Measurements from ENCODE around the gene FCAMR.

FCAMR gene

GRCh38 chr1:206970446-206970845, at the start of gene FCAMR:
FCAMR (minus strand) TSS chr1:206970460; CDS start chr1:206970125, 335 bp downstream.
- no peak for DNase-seq

- no peak for DNase-seq
Measured at GRCh38 chr1:207019661-207020060, 49.4 kb upstream of the FCAMR start.

GRCh38 chr1:207019161-207019560, 48.9 kb upstream of the FCAMR start:
- DNase-seq: no peak

GRCh38 chr1:207018707-207019106, 48.4 kb upstream of the FCAMR start:
- no peak for DNase-seq

GRCh38 chr1:207017615-207018559, 47.6 kb upstream of the FCAMR start:
- no peak for DNase-seq

- DNase-seq: no peak
Measured at GRCh38 chr1:207015791-207016190, 45.5 kb upstream of the FCAMR start.

GRCh38 chr1:207014728-207015127, 44.5 kb upstream of the FCAMR start:
- no peak for DNase-seq

GRCh38 chr1:207013321-207014085, 43.2 kb upstream of the FCAMR start:
- DNase-seq: no peak

GRCh38 chr1:207010726-207011125, 40.5 kb upstream of the FCAMR start:
- no peak for DNase-seq

- no peak for DNase-seq
Measured at GRCh38 chr1:207009945-207010344, 39.7 kb upstream of the FCAMR start.

- no peak for DNase-seq
Measured at GRCh38 chr1:207009182-207009850, 39.1 kb upstream of the FCAMR start.

- no peak for DNase-seq
Measured at GRCh38 chr1:207007352-207008033, 37.2 kb upstream of the FCAMR start.

- DNase-seq: no peak
Measured at GRCh38 chr1:207006914-207007313, 36.7 kb upstream of the FCAMR start.

GRCh38 chr1:207006083-207006482, 35.8 kb upstream of the FCAMR start:
- no peak for DNase-seq

- DNase-seq: peak; percentile 40
Measured at GRCh38 chr1:207004931-207005830, 34.9 kb upstream of the FCAMR start.

GRCh38 chr1:207003210-207003609, 33.0 kb upstream of the FCAMR start:
- DNase-seq: no peak

GRCh38 chr1:207002724-207003146, 32.5 kb upstream of the FCAMR start:
- no peak for DNase-seq

- no peak for DNase-seq
Measured at GRCh38 chr1:207001492-207002245, 31.4 kb upstream of the FCAMR start.

- DNase-seq: no peak
Measured at GRCh38 chr1:207000651-207001291, 30.5 kb upstream of the FCAMR start.

- DNase-seq: no peak
Measured at GRCh38 chr1:206998816-206999215, 28.6 kb upstream of the FCAMR start.
